WTC11 (cell line): ENCODE data around the gene RBFOX2. TPM values are rescaled to one million over a fixed set of nuclear protein-coding genes. Genes with fewer than 3 reads are reported as not detected.

Source experiments
- ATAC-seq: fragments of 200-7000 bp; cut with Tn5 transposase; 2 replicates; pipeline ENCODE4 v1.10.0; 2021; ENCODE audit warnings: mild to moderate bottlenecking, moderate library complexity
- CTCF ChIA-PET: fragments of 300-600 bp; sonication (Branson Sonifier 250); formaldehyde crosslinking; loops from one replicate; lab custom pipeline; 2021; ENCODE audit warnings: antibody characterized with exemption; lab: Charles Lee
- POLR2A ChIA-PET: fragments of 350-600 bp; sonication (Branson Sonifier 250); formaldehyde crosslinking; loops from one replicate; lab custom pipeline; 2021; ENCODE audit warnings: antibody characterized with exemption; lab: Charles Lee
- DNase-seq: peaks from one replicate; pipeline ENCODE4 v3.0.0; 2021; ENCODE audit warnings: low spot score
- H3K27ac Mint-ChIP-seq: 2 replicates; pipeline ENCODE4 v1.8.0; 2021; ENCODE audit warnings: mixed read lengths
- H3K27me3 Mint-ChIP-seq: 2 replicates; pipeline ENCODE4 v1.8.0; 2021; ENCODE audit warnings: low read depth, mild to moderate bottlenecking, moderate library complexity, mixed read lengths
- H3K36me3 Mint-ChIP-seq: 2 replicates; pipeline ENCODE4 v1.8.0; 2021; ENCODE audit warnings: mixed read lengths
- H3K4me1 Mint-ChIP-seq: 2 replicates; pipeline ENCODE4 v1.8.0; 2022; ENCODE audit warnings: mixed read lengths
- H3K4me3 Mint-ChIP-seq: 2 replicates; pipeline ENCODE4 v1.8.0; 2021; ENCODE audit warnings: mild to moderate bottlenecking, moderate library complexity, mixed read lengths
- H3K9me3 Mint-ChIP-seq: 2 replicates; pipeline ENCODE4 v1.8.0; 2021; ENCODE audit warnings: mixed read lengths
- AFF4 ChIP-seq: sonication (generic); formaldehyde crosslinking; IDR thresholded peaks from 2 replicates; pipeline ENCODE4 v1.8.1; 2023; ENCODE audit warnings: mild to moderate bottlenecking, missing genetic modification reagents, borderline replicate concordance
- ATF2 ChIP-seq: sonication (generic); formaldehyde crosslinking; IDR thresholded peaks from 2 replicates; pipeline ENCODE4 v1.8.1; 2022; ENCODE audit warnings: low read depth, missing genetic modification reagents, borderline replicate concordance
- ATF3 ChIP-seq: sonication (generic); formaldehyde crosslinking; conservative IDR thresholded peaks from 2 replicates; pipeline ENCODE4 v1.8.1; 2022; ENCODE audit warnings: mild to moderate bottlenecking, missing genetic modification reagents
- CBFB ChIP-seq: sonication (generic); formaldehyde crosslinking; IDR thresholded peaks from 2 replicates; pipeline ENCODE4 v1.8.1; 2022; ENCODE audit warnings: mild to moderate bottlenecking, low read depth, missing genetic modification reagents
- ELF4 ChIP-seq: sonication (generic); formaldehyde crosslinking; IDR thresholded peaks from 2 replicates; pipeline ENCODE4 v1.8.1; 2022; ENCODE audit warnings: low read depth, mild to moderate bottlenecking, moderate library complexity, missing genetic modification reagents
- ETV6 ChIP-seq: sonication (generic); formaldehyde crosslinking; IDR thresholded peaks from 2 replicates; pipeline ENCODE4 v1.8.1; 2022; ENCODE audit warnings: mild to moderate bottlenecking, missing genetic modification reagents
- GABPB1 ChIP-seq: sonication (generic); formaldehyde crosslinking; IDR thresholded peaks from 2 replicates; pipeline ENCODE4 v1.8.1; 2023; ENCODE audit warnings: mild to moderate bottlenecking, missing genetic modification reagents
- GTF2I ChIP-seq: fragments of 250-450 bp; sonication (Bioruptor Pico); conservative IDR thresholded peaks from 2 replicates; pipeline ENCODE4 v1.4.0; 2021; ENCODE audit warnings: mild to moderate bottlenecking
- IRF2 ChIP-seq: sonication (generic); formaldehyde crosslinking; IDR thresholded peaks from 2 replicates; pipeline ENCODE4 v1.8.0; 2022; ENCODE audit warnings: low read depth, missing genetic modification reagents, borderline replicate concordance
- MAX ChIP-seq: sonication (generic); formaldehyde crosslinking; IDR thresholded peaks from 2 replicates; pipeline ENCODE4 v1.8.0; 2022; ENCODE audit warnings: mild to moderate bottlenecking, missing genetic modification reagents
- NFATC4 ChIP-seq: fragments of 250-450 bp; sonication (Bioruptor Pico); IDR thresholded peaks from 2 replicates; pipeline ENCODE4 v1.9.0; 2021; ENCODE audit warnings: mild to moderate bottlenecking
- NFE2L1 ChIP-seq: sonication (generic); formaldehyde crosslinking; IDR thresholded peaks from 2 replicates; pipeline ENCODE4 v1.8.1; 2023; ENCODE audit warnings: missing genetic modification reagents
- NR3C1 ChIP-seq: sonication (generic); formaldehyde crosslinking; conservative IDR thresholded peaks from 2 replicates; pipeline ENCODE4 v1.8.1; 2023; ENCODE audit warnings: low read depth, mild to moderate bottlenecking, missing genetic modification reagents
- PRRX2 ChIP-seq: fragments of 250-450 bp; sonication (Bioruptor Pico); IDR thresholded peaks from 2 replicates; pipeline ENCODE4 v1.8.0; 2021; ENCODE audit warnings: mild to moderate bottlenecking
- SOX15 ChIP-seq: fragments of 250-450 bp; sonication (Bioruptor Pico); IDR thresholded peaks from 2 replicates; pipeline ENCODE4 v1.9.0; 2021; ENCODE audit warnings: mild to moderate bottlenecking
- SP1 ChIP-seq: sonication (generic); formaldehyde crosslinking; conservative IDR thresholded peaks from 2 replicates; pipeline ENCODE4 v1.8.1; 2022; ENCODE audit warnings: missing genetic modification reagents
- TCF7 ChIP-seq: sonication (generic); formaldehyde crosslinking; IDR thresholded peaks from 2 replicates; pipeline ENCODE4 v1.8.0; 2022; ENCODE audit warnings: mild to moderate bottlenecking, low read depth, missing genetic modification reagents, moderate library complexity
- TEAD1 ChIP-seq: sonication (generic); formaldehyde crosslinking; IDR thresholded peaks from 2 replicates; pipeline ENCODE4 v1.8.0; 2022; ENCODE audit warnings: mild to moderate bottlenecking, missing genetic modification reagents
- USF2 ChIP-seq: sonication (generic); formaldehyde crosslinking; IDR thresholded peaks from 2 replicates; pipeline ENCODE4 v1.8.1; 2023; ENCODE audit warnings: mild to moderate bottlenecking, missing genetic modification reagents, moderate library complexity
- ZNF232 ChIP-seq: sonication (generic); formaldehyde crosslinking; IDR thresholded peaks from 2 replicates; pipeline ENCODE4 v1.8.0; 2022; ENCODE audit warnings: mild to moderate bottlenecking, missing genetic modification reagents
- ZNF423 ChIP-seq: fragments of 250-450 bp; sonication (Bioruptor Pico); IDR thresholded peaks from 2 replicates; pipeline ENCODE4 v2.1.2; 2022; ENCODE audit warnings: mild to moderate bottlenecking, moderate library complexity
- ZNF425 ChIP-seq: fragments of 250-450 bp; sonication (Bioruptor Pico); conservative IDR thresholded peaks from 2 replicates; pipeline ENCODE4 v1.9.0; 2021; ENCODE audit warnings: mild to moderate bottlenecking
- total RNA-seq: library from RNA; stranded (reverse); gene quantifications from 3 replicates; pipeline ENCODE4 v1.2.3, GENCODE V29; 2021

RBFOX2 gene
- total RNA-seq, 1 experiment from 2014 or later = 107 TPM

GRCh38 chr22:35997438-35997837 is 31.2 kb downstream of the RBFOX2 start:
- no peak overlapping the region for H3K4me3 Mint-ChIP-seq
- ATAC-seq = no peak
- H3K27ac Mint-ChIP-seq = no peak overlapping the region
- TF ChIP-seq CBFB = no peak
- TF ChIP-seq ELF4 (CRISPR knock-in tag) = no peak
- no peak for TF ChIP-seq NFE2L1 (CRISPR knock-in tag)
- no peak for TF ChIP-seq TCF7 (CRISPR knock-in tag)
- TF ChIP-seq NR3C1 (CRISPR knock-in tag) = no peak
- no peak for TF ChIP-seq MAX
- TF ChIP-seq SP1 (CRISPR knock-in tag) = no peak
- TF ChIP-seq NFATC4 (CRISPR knock-in tag) = no peak
- TF ChIP-seq GTF2I = no peak
- TF ChIP-seq ETV6 = no peak
- TF ChIP-seq SOX15 (CRISPR knock-in tag) = no peak
- TF ChIP-seq ATF3 (CRISPR knock-in tag) = no peak
- no peak for TF ChIP-seq ZNF425 (CRISPR knock-in tag)
- TF ChIP-seq IRF2 (CRISPR knock-in tag) = no peak
- no peak for TF ChIP-seq PRRX2
- peaks cover 39% of the 10 kb centered on the region for H3K4me1 Mint-ChIP-seq
- DNase-seq = no peak
- H3K9me3 Mint-ChIP-seq = peaks cover 7% of the 10 kb centered on the region
- no peaks in the 10 kb centered on the region for H3K27me3 Mint-ChIP-seq
- H3K36me3 Mint-ChIP-seq = peaks cover 11% of the 10 kb centered on the region
- ChIA-PET CTCF (interaction anchor here (3.4 kb wide), 1 partner anchor 68 kb away, joined by 20 read pairs; no protein-coding TSS in a partner anchor), POLR2A (no interaction called here)

GRCh38 chr22:35996596-35996995 is 32.0 kb downstream of the RBFOX2 start:
- H3K27ac Mint-ChIP-seq = no peak overlapping the region
- TF ChIP-seq USF2 (CRISPR knock-in tag) (no peak), ATF2 (CRISPR knock-in tag) (no peak), TEAD1 (no peak), ZNF423 (no peak), GABPB1 (no peak), ZNF232 (CRISPR knock-in tag) (no peak), AFF4 (CRISPR knock-in tag) (no peak)
- H3K4me1 Mint-ChIP-seq = peaks cover 40% of the 10 kb centered on the region
- CTCF ChIA-PET = interaction anchor here (3.4 kb wide), 1 partner anchor 69 kb away, joined by 20 read pairs; no protein-coding TSS in a partner anchor
- H3K4me3 Mint-ChIP-seq = no peak overlapping the region
- ATAC-seq (no peak), DNase-seq (no peak)
- POLR2A ChIA-PET = no interaction called here
- H3K27me3 Mint-ChIP-seq = no peaks in the 10 kb centered on the region
- peaks cover 7% of the 10 kb centered on the region for H3K9me3 Mint-ChIP-seq
- H3K36me3 Mint-ChIP-seq = peaks cover 11% of the 10 kb centered on the region
